C4-2B (cell line): ENCODE data around the gene LOXL4.

Experiments
- ZFX ChIP-seq: fragments of 450-650 bp; IDR thresholded peaks from 2 replicates; pipeline ENCODE4 v1.6.1; 2017
- TF ChIP-seq, protein P1 (sequence below): fragments of 450-650 bp; conservative IDR thresholded peaks from 2 replicates; pipeline ENCODE4 v1.5.1; 2017; ENCODE audit warnings: mild to moderate bottlenecking

GRCh38 chr10:98253499-98253898 lies 14.5 kb downstream of the LOXL4 start:
- TF ChIP-seq, protein P1, sequence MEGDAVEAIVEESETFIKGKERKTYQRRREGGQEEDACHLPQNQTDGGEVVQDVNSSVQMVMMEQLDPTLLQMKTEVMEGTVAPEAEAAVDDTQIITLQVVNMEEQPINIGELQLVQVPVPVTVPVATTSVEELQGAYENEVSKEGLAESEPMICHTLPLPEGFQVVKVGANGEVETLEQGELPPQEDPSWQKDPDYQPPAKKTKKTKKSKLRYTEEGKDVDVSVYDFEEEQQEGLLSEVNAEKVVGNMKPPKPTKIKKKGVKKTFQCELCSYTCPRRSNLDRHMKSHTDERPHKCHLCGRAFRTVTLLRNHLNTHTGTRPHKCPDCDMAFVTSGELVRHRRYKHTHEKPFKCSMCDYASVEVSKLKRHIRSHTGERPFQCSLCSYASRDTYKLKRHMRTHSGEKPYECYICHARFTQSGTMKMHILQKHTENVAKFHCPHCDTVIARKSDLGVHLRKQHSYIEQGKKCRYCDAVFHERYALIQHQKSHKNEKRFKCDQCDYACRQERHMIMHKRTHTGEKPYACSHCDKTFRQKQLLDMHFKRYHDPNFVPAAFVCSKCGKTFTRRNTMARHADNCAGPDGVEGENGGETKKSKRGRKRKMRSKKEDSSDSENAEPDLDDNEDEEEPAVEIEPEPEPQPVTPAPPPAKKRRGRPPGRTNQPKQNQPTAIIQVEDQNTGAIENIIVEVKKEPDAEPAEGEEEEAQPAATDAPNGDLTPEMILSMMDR = no peak
- TF ChIP-seq ZFX = no peak
